ENCODE data around the gene MYBPC3. TPM values are rescaled to one million over a fixed set of nuclear protein-coding genes. Genes with fewer than 3 reads are reported as not detected.

MYBPC3 gene
- polyA plus RNA-seq, 3 donors = 0.03 to 7.8 TPM; not detected in 1

- Histone ChIP-seq H2AFZ (ENCODE audit: insufficient read depth, low read depth, low read length, poor library complexity, severe bottlenecking) (no peak overlapping the region), H3K4me1 (ENCODE audit: control insufficient read depth in 1 of 2, insufficient read depth in 2 of 2, low read length in 2 of 2) (peaks cover 56 to 62% of the 10 kb centered on the region in 2 donors), H3K4me2 (replicated peaks; ENCODE audit: extremely low read depth, low read length, poor library complexity, severe bottlenecking) (peak overlapping the region; percentile 58), H3K36me3 (replicated peaks in 1 of 2; ENCODE audit: control insufficient read depth in 1 of 2, insufficient read depth in 2 of 2, low read length in 2 of 2) (peaks cover 59 to 81% of the 10 kb centered on the region in 2 donors), H3K27me3 (ENCODE audit: control insufficient read depth in 2 of 2, insufficient read depth in 2 of 2, low read length in 2 of 2) (no peaks in the 10 kb centered on the region), H3K9ac (ENCODE audit: insufficient read depth, low read length, poor library complexity, severe bottlenecking) (peak overlapping the region; percentile 15), H3K4me3 (replicated peaks in 1 of 3; ENCODE audit: low read depth in 2 of 3, low read length in 3 of 3) (peak overlapping the region in 1 of 3 experiments; percentile 51), H4K20me1 (ENCODE audit: insufficient read depth, low read length) (peaks cover 100% of the 10 kb centered on the region), H3K27ac (ENCODE audit: low read depth in 1 of 2, low read length in 2 of 2) (peak overlapping the region; percentile 57 to 82), H3K9me3 (replicated peaks in 1 of 2; ENCODE audit: control insufficient read depth in 1 of 2, insufficient read depth in 1 of 2, low read length in 2 of 2) (no peaks in the 10 kb centered on the region), H3K79me2 (ENCODE audit: insufficient read depth, low read length) (peaks cover 86% of the 10 kb centered on the region)
- no peak for TF ChIP-seq CTCF (IDR thresholded peaks at IDR 0.05)
- intact Hi-C loops (cut with micrococcal nuclease) = no loop called here
- Mint-ChIP-seq H3K4me1 (peaks cover 49% of the 10 kb centered on the region), H3K4me3 (peak overlapping the region; percentile 57 to 83), H3K27me3 (ENCODE audit: low read depth in 3 of 3) (no peaks in the 10 kb centered on the region), H3K27ac (peak overlapping the region in 6 of 7 donors; percentile 90 to 96 (median 93)), H3K36me3 (peaks cover 22 to 35% of the 10 kb centered on the region in 2 donors), H3K9me3 (peaks cover 0 to 1% (median 0%) of the 10 kb centered on the region in 7 donors)
- DNase-seq = peak; percentile 66 to 80 (median 76)
- WGBS (ENCODE audit: insufficient coverage) = 1% methylated on average over 16 of the region's 17 CpGs
These were observed 7.1 kb upstream of the MYBPC3 start for GRCh38 chr11:47359586-47359985.

- H3K4me1 ChIP-seq (ENCODE audit: control insufficient read depth in 1 of 2, insufficient read depth in 2 of 2, low read length in 2 of 2) = peaks cover 52 to 58% of the 10 kb centered on the region in 2 donors
- Mint-ChIP-seq H3K27ac (peak overlapping the region in 6 of 7 donors; percentile 88 to 96 (median 93)), H3K36me3 (peaks cover 22 to 36% of the 10 kb centered on the region in 2 donors), H3K4me3 (peak overlapping the region; percentile 57 to 83), H3K4me1 (peaks cover 45% of the 10 kb centered on the region), H3K27me3 (ENCODE audit: low read depth in 3 of 3) (no peaks in the 10 kb centered on the region), H3K9me3 (no peaks in the 10 kb centered on the region)
- intact Hi-C loops (cut with micrococcal nuclease) = no loop called here
- no peak overlapping the region for H2AFZ ChIP-seq (ENCODE audit: insufficient read depth, low read depth, low read length, poor library complexity, severe bottlenecking)
- H4K20me1 ChIP-seq (ENCODE audit: insufficient read depth, low read length) = peaks cover 100% of the 10 kb centered on the region
- peaks cover 59 to 81% of the 10 kb centered on the region in 2 donors for H3K36me3 ChIP-seq (replicated peaks in 1 of 2; ENCODE audit: control insufficient read depth in 1 of 2, insufficient read depth in 2 of 2, low read length in 2 of 2)
- H3K9ac ChIP-seq (ENCODE audit: insufficient read depth, low read length, poor library complexity, severe bottlenecking) = peak overlapping the region; percentile 15
- H3K79me2 ChIP-seq (ENCODE audit: insufficient read depth, low read length) = peaks cover 81% of the 10 kb centered on the region
- H3K4me3 ChIP-seq (replicated peaks in 1 of 3; ENCODE audit: low read depth in 2 of 3, low read length in 3 of 3) = peak overlapping the region in 1 of 3 experiments; percentile 51
- no peaks in the 10 kb centered on the region for H3K27me3 ChIP-seq (ENCODE audit: control insufficient read depth in 2 of 2, insufficient read depth in 2 of 2, low read length in 2 of 2)
- DNase-seq = no peak
- H3K9me3 ChIP-seq (replicated peaks in 1 of 2; ENCODE audit: control insufficient read depth in 1 of 2, insufficient read depth in 1 of 2, low read length in 2 of 2) = no peaks in the 10 kb centered on the region
- H3K4me2 ChIP-seq (replicated peaks; ENCODE audit: extremely low read depth, low read length, poor library complexity, severe bottlenecking) = peak overlapping the region; percentile 58
- H3K27ac ChIP-seq (ENCODE audit: low read depth in 1 of 2, low read length in 2 of 2) = peak overlapping the region; percentile 57 to 82
- WGBS (ENCODE audit: insufficient coverage) = 33% methylated on average over 5 of the region's 7 CpGs
- no peak for TF ChIP-seq CTCF (IDR thresholded peaks at IDR 0.05)
These were observed 6.7 kb upstream of the MYBPC3 start for GRCh38 chr11:47359162-47359561.

Measured in CD14-positive monocyte (primary cell).